Cardiac muscle cell (in vitro differentiated cells and primary cell): ENCODE measurements around the gene APOBEC3H. TPM values are rescaled to one million over a fixed set of nuclear protein-coding genes. Genes with fewer than 3 reads are reported as not detected.
"Not testable (repeated sequence)": the region's sequence is repeated elsewhere in the genome, so short reads cannot be mapped to it uniquely, and the experiment has no call there.

ENCODE experiments used
- DNase-seq, 2 donors: peaks; one replicate each; pipeline versions ENCODE4 v3.0.0 to v3.0.0-alpha.2; 2010 to 2017; ENCODE audit warnings: low read depth in 1 of 2, low spot score in 1 of 2
- H3K27ac ChIP-seq: fragments of 200-600 bp; sonication (generic); 2 replicates; pipeline ENCODE4 v1.5.1; 2016
- H3K27me3 ChIP-seq: fragments of 200-600 bp; sonication (generic); 2 replicates; pipeline ENCODE4 v1.6.0; 2016; ENCODE audit warnings: control low read depth
- H3K36me3 ChIP-seq: fragments of 200-600 bp; sonication (generic); 2 replicates; pipeline ENCODE4 v1.5.1; 2016; ENCODE audit warnings: control low read depth
- H3K4me1 ChIP-seq: fragments of 200-600 bp; sonication (generic); 2 replicates; pipeline ENCODE4 v1.8.1; 2017; ENCODE audit warnings: low read depth, mild to moderate bottlenecking, mixed run types
- H3K4me3 ChIP-seq: fragments of 200-600 bp; sonication (generic); 2 replicates; pipeline ENCODE4 v1.5.1; 2016; ENCODE audit warnings: mild to moderate bottlenecking
- H3K9me3 ChIP-seq: fragments of 200-600 bp; sonication (generic); 2 replicates; pipeline ENCODE4 v1.5.1; 2017; ENCODE audit warnings: low read depth, mild to moderate bottlenecking, control low read depth
- CTCF ChIP-seq: IDR thresholded peaks from 2 replicates; pipeline ENCODE4 v1.5.1; 2012; ENCODE audit warnings: low read depth, mild to moderate bottlenecking, low read length
- polyA plus RNA-seq: library from polyadenylated mRNA; unstranded; fragments of >200 nt; fragmentation: Nextera tagmentation; extraction: Ambion mirVana; gene quantifications from 2 replicates; pipeline ENCODE4 v1.2.1, GENCODE V29; 2016
- total RNA-seq: library from RNA; depleted of rRNA; stranded (reverse); fragments of >200 nt; gene quantifications from 2 replicates; pipeline ENCODE4 v1.2.3, GENCODE V29; 2016

The APOBEC3H gene
- total RNA-seq (0.57 and 1.3 TPM in 2 replicates), polyA plus RNA-seq (0.77 and 0.97 TPM in 2 replicates)

- Histone ChIP-seq H3K36me3 (no peaks in the 10 kb centered on the region), H3K27ac (peak within 1 kb of the TSS; percentile 58), H3K4me3 (no peak within 1 kb of the TSS), H3K4me1 (peaks cover 7% of the 10 kb centered on the region), H3K9me3 (no peaks in the 10 kb centered on the region), H3K27me3 (no peaks in the 10 kb centered on the region)
- DNase-seq: peak; percentile 6 to 24
- TF ChIP-seq CTCF: no peak
Measured at GRCh38 chr22:39097098-39098020, at the start of gene APOBEC3H. Gene APOBEC3H, plus strand, starts transcription at chr22:39097244. Its CDS starts 3,035 bp downstream, at chr22:39100279.

DNA sequence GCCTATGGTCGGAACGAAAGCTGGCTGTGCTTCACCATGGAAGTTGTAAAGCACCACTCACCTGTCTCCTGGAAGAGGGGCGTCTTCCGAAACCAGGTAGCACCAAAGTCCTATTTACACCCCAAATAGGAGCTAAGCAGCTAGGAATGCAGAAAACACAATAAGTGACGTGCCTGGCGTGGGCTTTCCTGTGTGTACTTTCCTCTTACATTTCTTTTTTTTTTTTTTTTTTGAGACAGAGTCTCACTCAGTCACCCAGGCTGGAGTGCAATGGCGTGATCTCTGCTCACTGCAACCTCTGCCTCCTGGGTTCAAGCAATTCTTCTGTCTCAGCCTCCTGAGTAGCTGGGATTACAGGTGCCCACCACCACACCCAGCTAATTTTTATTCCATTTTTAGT, 47.6 kb upstream of the APOBEC3H start:
- H3K4me1 ChIP-seq, H3K9me3 ChIP-seq, H3K36me3 ChIP-seq, DNase-seq, H3K27me3 ChIP-seq, H3K27ac ChIP-seq, H3K4me3 ChIP-seq: not testable (repeated sequence)

DNA sequence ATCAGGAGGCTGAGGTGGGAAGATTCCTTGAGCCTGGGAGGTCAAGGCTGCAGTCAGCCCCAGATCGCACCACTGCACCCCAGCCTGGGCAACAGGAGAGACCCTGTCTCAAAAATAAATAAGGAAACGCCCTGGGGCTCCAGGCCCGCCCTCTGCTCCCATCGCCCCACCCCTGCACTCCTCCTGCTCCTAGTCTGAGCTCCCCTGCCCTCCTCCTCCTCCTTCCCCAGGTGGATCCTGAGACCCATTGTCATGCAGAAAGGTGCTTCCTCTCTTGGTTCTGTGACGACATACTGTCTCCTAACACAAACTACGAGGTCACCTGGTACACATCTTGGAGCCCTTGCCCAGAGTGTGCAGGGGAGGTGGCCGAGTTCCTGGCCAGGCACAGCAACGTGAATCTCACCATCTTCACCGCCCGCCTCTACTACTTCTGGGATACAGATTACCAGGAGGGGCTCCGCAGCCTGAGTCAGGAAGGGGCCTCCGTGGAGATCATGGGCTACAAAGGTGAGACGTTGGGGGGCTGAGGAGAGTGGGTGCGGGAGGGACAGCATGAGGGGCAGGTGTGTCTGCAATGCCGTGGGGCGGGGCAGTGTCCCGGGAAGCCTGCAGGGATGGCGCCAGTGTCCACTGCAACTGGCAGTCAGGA, 45.1 kb upstream of the APOBEC3H start:
- not testable (repeated sequence) for H3K4me3 ChIP-seq, H3K36me3 ChIP-seq, H3K27me3 ChIP-seq, H3K4me1 ChIP-seq, DNase-seq, H3K9me3 ChIP-seq, H3K27ac ChIP-seq

DNA sequence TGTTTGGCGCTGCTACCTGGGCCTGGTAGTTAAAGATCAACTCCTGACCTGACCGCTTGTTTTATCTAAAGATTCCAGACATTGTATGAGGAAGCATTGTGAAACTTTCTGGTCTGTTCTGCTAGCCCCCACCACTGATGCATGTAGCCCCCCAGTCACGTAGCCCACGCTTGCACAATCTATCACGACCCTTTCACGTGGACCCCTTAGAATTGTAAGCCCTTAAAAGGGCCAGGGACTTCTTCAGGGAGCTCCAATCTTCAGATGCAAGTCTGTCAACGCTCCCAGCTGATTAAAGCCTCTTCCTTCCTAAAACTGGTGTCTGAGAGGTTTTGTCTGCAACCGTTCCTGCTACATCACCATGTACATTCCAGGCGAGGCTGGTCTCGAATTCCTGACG, 41.4 kb upstream of the APOBEC3H start:
- no peaks in the 10 kb centered on the region for H3K27me3 ChIP-seq
- no peak overlapping the region for H3K4me3 ChIP-seq
- DNase-seq: no peak
- H3K4me1 ChIP-seq: no peaks in the 10 kb centered on the region
- no peaks in the 10 kb centered on the region for H3K9me3 ChIP-seq
- no peaks in the 10 kb centered on the region for H3K36me3 ChIP-seq
- H3K27ac ChIP-seq: no peak overlapping the region
- TF ChIP-seq CTCF: no peak

GRCh38 chr22:39061290-39061689, 35.8 kb upstream of the APOBEC3H start:
- DNase-seq, H3K27me3 ChIP-seq, H3K4me1 ChIP-seq, H3K4me3 ChIP-seq, H3K9me3 ChIP-seq, H3K36me3 ChIP-seq, H3K27ac ChIP-seq: not testable (repeated sequence)

DNA sequence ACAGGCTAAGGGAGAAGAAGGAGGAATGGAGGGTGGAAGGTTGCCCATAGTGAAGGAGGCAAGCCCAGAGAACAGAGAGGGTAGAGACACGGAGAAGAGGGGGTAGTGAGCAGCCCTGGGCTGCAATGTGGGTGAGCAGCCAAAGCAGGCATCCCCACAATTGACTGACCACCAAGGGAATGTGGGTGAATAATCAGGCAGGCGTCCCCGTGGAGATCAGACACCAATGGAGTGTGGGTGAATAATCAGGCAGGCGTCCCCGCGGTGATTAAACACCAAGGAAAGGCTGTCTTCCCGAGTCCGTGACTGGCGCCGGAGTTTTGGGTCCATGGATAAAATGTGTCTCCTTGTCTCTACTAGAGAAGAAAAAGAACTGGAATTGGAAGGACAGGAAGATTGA, 35.1 kb upstream of the APOBEC3H start:
- not testable (repeated sequence) for H3K27ac ChIP-seq, H3K27me3 ChIP-seq, H3K36me3 ChIP-seq, DNase-seq, H3K4me1 ChIP-seq, H3K4me3 ChIP-seq, H3K9me3 ChIP-seq

DNA sequence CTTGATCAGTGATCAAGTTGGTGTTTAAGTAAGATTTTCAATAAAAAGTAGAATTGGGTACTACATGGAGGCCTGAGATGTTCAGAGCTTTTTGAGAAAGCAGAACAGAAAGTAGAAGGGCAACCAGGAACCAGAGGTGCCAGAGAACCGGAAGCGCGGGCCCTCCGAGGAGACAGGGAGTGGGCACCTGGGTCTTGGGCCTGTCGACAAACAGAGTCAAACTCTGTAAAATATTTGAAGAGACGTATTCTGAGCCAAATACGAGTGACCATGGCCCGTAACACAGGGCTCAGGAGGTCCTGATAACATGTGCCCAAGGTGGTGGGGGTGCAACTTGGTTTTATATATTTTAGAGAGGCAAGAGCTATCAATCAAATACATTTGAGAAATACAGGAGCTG, 33.1 kb upstream of the APOBEC3H start:
- H3K27ac ChIP-seq, DNase-seq, H3K4me3 ChIP-seq, H3K27me3 ChIP-seq, H3K36me3 ChIP-seq, H3K9me3 ChIP-seq: not testable (repeated sequence)
- H3K4me1 ChIP-seq: peaks cover 12% of the 10 kb centered on the region

- peaks cover 12% of the 10 kb centered on the region for H3K4me1 ChIP-seq
- H3K36me3 ChIP-seq, H3K4me3 ChIP-seq, DNase-seq, H3K27ac ChIP-seq, H3K9me3 ChIP-seq, H3K27me3 ChIP-seq: not testable (repeated sequence)
Measured at GRCh38 chr22:39066442-39067276, 30.4 kb upstream of the APOBEC3H start.
